ENCODE results near the gene FIGN. TPM values are rescaled to one million over a fixed set of nuclear protein-coding genes. Genes with fewer than 3 reads are reported as not detected.

FIGN gene
- total RNA-seq, 1 experiment from 2014 or later: 5.8 TPM

DNA sequence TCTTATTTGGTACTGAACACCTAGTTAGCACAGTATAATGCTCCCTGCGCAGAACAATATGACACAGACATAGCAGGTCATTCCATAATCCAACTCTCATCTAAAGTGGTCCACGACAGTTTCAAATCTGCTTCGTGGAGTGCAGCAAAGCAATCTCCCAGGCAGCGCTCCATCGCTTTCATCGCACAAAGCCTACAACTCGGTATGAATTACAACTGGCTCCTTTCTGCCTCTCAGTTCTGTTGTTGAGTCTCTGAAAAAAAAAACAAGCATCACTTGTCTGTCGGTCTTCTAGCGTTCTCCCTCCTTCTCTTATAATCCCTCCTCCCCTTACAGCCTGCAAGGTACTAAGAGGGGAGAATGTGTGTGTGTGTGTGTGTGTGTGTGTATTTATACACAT lies 123.5 kb downstream of the FIGN start:
- DNase-seq (ENCODE audit: low read depth): no peak

DNA sequence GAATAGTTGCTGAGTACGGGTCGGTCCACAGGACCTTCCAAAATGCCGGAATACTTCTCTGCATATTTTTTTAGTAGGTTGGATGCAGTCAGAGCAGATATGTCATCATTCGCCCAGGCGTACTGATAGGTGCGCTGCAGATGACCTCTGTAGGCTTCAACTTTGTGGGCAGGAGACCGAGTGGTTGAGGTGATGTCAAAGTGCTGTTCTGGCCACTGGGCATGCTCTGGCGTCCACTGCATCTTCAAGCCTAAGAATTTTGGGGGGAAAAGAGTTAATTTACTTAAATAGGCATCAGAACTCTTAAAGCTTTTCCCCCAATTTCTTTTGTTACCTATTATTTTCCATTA lies 124.3 kb downstream of the FIGN start:
- no peak for DNase-seq (ENCODE audit: low read depth)

DNA sequence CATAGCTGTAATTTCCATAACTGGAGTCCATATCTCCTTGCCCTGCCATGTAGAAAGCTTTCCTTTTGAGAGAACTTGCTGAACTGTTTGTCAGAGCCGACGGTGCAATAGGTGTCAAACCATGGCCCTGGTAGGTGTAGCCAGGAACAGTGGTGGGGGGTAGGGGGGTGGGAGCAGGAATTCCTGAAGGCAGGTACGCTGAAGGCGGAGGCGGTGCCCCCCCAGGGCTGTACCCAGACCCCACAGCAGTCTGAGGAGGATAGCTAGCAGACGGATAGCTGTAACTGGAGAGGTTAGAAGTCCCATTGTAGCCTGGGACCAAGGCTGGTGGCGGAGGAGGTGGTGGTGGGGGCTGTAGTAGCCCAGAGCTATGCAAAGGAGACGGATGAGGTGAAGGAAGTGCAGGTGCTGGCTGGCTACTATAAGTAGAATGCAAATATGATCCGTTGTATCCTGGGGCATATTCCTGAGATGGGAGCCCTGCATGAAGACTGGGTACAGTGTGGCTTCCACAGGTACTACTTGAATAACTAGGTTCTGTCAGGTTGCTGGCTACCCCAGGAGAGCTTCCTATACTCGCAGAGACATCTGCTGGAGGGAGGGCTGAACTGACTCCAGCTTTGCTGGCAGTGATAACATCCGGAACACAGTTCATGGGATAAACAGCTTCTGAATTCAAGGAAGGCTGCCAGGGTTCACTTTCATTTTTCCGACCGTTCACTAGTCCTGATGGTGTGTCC lies 124.8 kb downstream of the FIGN start:
- no peak for DNase-seq (ENCODE audit: low read depth)

DNA sequence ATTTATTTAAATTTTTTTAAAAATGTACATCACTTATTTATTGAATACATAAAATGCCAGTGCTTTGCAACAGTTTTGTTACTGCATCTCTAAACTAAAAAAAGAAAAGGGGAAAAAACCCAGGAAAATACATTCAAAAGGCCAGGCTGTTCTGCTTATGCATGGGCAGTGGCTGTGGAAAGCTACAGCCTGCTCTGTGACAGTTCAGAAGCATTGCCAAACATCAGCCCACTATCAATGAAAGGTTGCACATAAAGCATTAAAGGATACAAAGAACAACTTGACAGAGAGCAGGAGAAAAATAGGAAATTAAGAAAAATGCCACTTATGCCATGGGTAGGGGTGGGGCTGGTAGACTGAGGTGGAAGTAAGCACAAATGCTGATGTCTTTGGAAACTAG lies 128.2 kb downstream of the FIGN start:
- no peak for DNase-seq (ENCODE audit: low read depth)

DNA sequence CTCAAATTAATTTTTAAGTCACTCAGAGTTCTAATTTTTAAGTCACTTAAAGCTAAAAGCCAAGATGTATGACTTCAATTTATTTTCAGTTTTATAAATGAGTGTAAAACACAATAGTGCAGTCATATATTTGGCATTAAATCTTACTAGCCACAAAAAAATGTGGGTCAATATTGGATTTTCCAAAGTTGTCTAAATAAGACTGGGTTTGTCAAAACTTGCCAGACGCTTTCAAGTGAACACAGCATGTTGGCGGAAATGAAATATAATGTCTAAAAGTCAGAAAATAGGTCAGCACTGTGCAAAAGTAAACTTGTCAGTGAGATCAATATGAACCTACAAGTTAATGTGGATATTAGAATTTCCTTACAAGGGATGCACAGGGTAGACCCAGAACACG lies 128.9 kb downstream of the FIGN start:
- no peak for DNase-seq (ENCODE audit: low read depth)

DNA sequence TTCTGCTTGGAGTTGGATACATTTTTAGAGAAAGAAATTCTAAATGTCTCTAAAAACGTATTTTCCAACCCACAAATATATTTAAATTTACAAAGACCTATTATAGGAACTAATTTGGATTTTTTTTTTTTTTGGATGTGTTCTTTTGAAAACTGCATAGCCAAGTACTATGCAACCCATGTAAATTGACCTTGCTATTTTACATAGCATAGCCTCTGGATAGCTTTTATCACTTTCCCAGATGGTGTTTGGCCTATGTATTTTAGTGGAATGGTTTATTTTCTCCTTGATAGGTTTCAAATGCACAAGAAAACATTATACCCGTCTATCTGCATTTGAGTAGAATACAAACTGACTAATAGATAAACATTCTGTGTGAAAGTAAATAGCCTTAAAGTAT lies 130.0 kb downstream of the FIGN start:
- no peak for DNase-seq (ENCODE audit: low read depth)

DNA sequence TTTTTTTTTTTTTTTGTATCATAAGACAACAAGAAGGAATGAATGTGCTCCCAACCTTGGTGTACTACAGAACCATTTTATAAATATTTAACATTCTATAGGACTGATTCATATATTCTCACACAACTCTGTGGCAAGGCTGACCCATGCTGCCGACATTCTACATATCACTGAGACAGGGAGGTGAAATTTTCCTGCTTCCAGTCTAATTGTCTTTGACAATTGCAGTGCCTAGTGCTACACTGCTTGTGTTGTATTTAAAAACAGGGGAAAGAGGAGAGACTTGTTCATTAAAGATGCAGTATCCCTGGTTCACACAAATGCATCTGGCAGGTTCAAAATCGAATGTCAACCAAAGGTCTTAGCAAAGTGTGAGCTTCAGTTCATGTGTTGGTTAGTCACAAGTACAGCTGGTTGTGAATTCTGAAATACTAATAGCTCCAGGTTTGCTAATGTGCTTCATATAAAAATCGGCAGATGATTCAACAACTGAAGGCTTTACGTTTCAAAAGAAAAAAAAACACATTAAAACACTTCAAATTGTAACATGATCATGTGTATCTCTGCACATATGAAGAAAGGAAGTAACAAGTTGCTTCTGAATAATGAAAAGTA lies 130.8 kb downstream of the FIGN start:
- DNase-seq (ENCODE audit: low read depth): peak; percentile 16

DNA sequence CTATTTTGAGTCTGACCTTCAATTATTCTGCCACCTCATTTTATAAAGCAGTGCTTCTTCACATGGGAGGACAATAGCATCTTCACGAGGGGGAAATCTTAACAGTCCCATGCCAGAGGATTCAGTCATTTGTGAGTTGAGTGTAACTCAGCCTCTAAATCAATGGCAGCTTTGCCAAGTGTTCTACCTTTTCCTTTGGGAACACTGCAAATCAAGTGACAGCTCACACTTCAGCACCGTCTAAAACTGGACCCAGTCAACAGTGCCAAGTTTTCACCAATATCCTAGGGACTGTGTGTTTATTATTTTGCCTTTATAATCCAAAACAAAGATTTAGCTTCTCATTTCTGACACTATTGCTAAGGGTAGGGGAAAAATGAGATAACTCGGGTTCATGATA lies 133.6 kb downstream of the FIGN start:
- DNase-seq (ENCODE audit: low read depth): no peak

DNA sequence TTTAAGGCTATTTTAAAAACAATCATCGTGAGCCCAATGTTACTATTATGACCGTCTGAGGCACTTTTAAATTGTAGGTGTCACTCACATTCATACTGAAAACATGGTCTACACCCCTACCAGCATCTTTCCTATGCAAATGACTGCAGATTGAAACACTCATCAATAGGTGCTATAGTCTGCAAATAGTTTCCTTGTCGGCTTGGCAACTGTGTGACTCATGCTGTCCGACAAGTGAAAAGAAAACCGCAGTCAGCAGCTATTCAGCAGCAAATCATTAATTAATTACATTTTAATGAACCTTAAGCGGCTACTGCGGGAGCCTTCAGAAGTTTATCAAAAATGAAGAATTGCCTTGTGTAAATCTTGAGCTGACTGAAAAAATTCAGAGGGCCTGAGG lies 134.4 kb downstream of the FIGN start:
- peak; percentile 53 for DNase-seq (ENCODE audit: low read depth)

DNA sequence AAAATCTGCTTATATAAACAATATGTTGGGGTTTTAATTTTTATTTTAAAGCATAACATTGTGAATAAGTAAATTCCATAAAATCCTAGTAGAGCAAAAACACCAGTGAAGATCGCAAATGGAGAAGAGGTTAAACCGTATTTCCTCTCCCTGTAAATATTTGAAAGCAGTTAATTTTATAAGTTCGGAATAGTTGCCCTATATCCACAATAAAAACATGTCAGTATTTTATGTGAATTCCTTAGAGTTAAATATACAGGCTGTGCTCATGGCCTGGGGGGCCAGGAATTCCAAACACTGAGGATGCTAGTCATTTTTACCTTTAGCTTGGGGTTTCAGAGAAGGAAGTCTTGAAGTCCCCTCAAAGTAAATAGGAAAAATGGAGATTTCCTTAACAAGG lies 135.0 kb downstream of the FIGN start:
- no peak for DNase-seq (ENCODE audit: low read depth)

DNA sequence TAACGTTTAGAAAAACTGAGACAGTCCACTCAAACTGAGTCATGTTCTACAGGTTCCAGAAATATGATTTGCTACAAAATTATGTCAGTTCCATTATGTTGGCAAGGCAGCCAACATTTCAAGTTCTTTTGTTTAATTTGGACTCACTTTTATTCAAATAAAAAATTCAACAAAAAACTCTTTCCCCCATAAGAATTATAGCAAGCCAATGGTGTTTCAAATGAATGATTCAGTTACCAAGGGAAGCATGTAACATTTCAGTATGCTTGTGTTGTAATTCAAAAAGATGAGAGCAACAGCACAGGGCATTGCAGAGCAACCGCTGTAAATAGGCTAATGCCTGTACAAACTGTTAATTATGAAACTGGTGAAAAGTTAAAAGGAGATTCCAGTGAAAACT lies 140.8 kb downstream of the FIGN start:
- DNase-seq (ENCODE audit: low read depth): no peak

DNA sequence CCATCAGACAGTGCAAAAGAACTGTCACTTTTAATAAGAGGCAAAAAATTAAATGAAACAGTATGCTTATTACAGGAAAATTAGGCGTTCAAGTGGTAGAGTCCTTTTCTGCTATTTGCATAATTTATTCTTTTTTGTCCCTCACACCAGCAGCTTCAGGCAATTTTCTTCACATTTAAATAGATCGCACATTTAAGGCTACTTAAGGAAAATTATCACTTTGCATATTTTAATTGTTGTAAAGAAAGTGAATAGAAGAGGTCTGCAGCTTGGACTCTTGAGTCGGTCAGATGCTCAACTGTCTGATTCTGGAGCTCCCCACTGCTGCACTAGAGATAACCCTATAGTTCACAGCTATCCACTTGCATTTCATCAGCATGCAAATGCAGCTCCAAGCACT lies 141.3 kb downstream of the FIGN start:
- no peak for DNase-seq (ENCODE audit: low read depth)

DNA sequence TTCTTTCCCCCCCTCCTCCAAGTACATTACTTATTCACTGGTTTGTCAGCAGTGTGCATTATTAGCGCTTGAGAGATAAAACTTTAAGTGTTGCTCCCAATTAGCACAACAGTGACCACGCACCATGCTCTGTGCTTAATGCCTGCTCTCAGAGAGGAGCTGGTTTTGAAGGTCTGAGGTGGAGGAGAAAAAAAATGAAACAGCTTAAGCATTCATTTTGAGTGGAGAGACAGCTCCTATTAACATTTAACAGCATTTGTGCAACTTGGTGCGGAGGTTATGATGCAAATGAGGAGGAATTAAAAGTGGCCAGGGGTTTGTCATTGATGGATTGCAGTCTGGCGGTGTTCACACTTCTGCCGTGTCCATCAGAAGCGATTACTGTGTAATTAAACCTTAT lies 141.8 kb downstream of the FIGN start:
- DNase-seq (ENCODE audit: low read depth): no peak

DNA sequence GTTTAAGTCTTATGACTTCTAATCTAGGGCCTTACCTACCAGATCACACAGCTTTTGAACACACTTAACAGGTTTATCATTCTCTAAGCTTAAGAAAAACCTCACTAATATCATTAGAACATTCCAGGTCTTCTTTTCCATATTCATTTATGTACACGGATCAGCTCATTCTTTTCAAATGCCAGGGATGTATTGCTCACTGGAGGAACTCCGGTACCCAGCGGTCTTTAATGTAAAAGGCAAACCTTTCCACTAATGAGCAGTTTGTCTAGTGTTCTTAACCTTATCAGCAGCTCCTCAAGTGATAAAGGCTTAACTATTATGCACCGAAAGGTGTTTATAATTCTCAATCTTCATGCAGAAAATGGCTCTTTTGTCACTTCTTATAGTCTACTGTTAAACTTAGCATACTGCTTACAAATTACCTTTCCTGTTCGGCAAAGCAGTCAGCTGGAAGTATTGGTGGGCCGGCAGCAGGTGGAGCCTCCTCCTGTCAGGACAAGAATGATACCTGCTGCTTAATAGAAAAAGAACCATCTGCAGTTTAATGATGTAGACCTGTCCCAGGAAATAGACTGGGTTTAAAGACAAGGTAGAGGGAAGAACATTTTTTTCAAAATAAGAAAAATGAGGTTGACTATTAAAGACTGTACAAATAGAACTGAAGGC lies 142.7 kb downstream of the FIGN start:
- DNase-seq (ENCODE audit: low read depth): no peak

DNA sequence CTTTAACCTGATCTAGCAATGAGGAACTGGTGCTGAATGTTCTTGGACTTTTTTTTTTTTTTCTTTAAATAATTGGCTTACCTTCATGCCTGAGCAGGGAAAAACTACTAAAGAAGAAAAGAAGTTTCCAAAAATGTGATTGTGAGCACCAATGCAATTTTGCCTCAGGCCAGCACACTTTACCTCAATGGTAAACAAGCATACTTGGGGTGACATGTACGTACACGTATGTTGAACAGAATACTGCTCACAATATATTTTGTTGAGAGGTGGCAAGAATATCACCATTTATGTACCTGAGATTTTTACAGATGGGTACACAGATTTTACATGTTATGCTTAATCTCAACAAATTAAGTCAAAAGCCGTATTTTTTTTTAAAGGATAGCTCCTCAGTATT lies 144.3 kb downstream of the FIGN start:
- no peak for DNase-seq (ENCODE audit: low read depth)

DNA sequence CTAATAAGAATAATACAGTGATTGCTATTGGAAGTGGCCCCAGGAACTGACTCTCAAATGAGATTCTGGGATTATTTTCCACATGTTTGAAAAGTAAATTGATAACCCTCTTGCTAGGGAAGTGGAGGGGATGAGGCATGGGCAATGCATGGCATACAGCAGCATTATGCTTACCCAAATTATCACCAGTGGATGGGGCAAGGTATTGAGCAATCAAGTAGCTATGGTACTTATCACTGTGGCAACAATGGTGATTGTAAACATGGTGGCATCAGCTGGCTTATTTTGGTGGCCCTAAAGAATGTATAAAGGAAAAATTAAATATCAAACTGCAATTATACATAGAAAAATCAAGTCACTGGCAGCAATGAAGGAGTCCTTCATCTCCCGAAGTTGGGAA lies 155.1 kb downstream of the FIGN start:
- no peak for DNase-seq (ENCODE audit: low read depth)

DNA sequence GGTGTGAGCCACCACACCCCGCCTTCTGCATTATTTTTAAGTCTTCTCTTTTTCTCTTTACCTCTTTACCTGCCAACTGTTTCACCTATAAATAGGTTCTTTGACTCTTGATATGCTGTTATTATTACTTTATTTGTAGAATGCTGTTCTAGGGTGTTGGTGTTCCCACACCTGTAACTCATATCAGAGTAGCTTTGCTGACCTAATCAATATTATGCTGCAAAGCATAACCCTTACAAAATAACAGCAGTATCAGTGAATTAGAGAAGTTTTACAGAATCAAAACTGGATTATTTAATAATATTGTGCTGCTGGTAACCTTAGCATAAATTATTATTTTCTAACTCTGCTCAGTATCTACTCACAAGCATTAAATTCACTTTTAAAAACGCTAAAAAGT lies 161.5 kb downstream of the FIGN start:
- DNase-seq (ENCODE audit: low read depth): no peak

DNA sequence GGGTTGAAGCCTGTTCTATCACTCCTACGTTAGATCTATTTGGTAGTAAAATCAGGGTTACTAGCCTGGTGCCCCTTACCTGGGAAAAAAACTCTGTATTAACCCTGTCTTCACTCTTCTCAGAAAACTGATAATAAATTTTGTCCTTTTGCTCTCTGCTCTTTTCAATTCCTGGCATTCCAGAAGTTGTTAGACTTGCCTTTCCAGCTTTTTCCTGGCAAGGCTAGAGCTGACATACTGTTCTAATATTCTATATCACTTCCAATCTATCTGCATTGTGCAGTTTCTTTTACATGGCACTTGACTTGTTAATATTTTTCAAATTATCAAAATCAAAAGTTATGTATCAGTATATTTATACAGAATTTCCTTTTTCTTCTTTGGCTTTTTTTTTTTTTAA lies 162.2 kb downstream of the FIGN start:
- DNase-seq (ENCODE audit: low read depth): no peak

DNA sequence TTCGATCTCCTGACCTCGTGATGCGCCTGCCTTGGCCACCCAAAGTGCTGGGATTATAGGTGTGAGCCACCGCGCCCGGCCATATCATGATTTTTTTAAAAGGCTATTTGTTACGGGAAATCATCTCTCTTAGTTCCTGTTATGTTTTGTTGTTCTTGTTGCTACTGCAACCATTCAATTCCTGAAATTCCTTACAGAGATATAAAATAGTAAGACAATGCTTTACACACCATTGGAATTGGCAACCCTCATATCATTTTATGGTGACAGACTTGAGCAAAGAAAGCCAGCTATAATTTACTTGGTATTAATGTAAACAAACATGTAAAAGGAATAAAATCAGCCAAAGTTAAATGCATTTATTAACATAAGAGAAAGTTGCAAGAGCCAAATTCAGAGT lies 163.0 kb downstream of the FIGN start:
- no peak for DNase-seq (ENCODE audit: low read depth)

DNA sequence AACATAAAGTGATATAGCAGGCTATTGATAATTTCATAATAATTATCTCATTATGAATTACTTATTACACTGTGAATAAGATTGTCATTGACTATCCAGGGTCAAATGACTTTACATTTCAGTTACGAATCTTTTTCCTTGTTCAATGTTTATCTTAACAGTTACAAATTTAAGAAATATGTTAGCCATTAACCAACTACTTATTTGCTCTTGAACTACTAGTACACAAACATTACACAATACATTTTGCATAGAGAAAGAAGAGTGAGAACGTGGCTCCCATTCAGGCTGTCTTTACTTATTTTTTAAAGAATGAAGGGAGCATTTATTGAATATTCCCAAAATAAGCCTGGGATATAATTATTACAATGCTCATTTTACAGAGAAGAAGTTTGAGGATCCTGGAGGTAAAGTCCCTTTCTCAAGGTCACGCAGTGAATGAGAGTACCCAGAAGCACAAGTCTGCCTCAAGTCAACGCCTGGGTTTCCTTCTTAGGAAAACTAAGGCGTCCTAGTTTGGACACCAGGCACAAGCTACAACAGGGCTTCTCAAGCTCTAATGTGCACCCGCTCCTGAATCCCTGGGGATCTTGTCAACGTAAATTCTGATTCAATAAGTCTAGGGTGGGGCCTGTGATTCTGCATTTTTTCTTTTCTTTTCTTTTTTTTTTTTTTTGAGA lies 164.2 kb downstream of the FIGN start:
- no peak for DNase-seq (ENCODE audit: low read depth)

DNA sequence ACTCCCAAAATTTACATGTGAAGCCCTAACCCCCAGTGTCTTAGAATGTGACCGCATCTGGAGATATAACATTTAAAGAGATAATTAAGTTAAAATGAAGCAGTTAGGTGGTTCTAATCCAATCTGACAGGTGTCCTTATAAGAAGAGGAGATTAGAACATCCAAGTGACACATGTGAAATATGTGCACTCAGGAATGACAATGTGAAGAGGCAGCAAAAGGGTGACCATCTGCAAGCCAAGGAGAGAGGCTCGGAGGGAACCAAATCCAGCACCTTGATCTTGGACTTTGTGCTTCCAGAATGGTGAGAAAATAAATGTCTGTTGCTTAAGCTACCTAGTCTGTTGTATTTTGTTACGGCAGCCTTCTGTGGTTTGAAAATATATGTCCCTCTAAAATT lies 165.4 kb downstream of the FIGN start:
- DNase-seq (ENCODE audit: low read depth): no peak

DNA sequence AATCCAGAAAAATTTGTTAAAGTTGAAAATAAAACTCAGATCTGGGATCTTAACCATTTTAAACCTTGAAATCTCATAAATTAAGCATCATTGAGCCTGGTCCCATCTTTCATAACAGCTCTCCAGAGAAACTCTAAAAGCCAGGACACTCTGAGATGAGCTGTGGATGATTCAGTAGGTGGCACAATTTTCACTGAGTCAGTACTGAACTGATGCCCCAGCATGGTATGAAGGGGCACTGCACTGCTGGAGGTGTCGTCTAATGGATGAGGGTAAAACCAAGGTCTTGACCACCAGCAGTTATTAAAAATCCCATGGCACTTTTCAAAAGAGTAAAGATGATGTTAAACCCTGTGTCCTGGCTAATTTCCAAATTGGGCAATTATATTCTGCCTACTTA lies 170.6 kb downstream of the FIGN start:
- peak; percentile 4 for DNase-seq (ENCODE audit: low read depth)

DNA sequence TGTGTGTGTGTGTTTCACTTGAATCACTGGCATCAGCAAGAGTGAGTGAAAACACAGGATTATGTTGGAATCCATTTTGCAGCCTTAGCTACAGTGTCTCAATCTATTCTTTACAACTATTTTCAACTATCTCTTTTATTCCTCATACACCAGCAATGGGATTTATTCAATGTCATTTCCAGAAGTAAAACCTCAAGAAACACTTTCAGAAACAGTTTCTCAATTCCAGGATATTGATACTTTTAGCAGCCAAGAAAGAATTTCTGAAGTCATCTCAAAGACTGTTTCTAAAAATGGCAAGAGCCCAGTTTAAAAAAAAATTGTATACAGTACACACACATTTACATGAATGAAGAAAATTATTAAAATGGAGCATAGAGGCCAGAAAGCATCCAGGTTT lies 171.6 kb downstream of the FIGN start:
- DNase-seq (ENCODE audit: low read depth): no peak

All from RPMI7951 (cell line).